HG02852 (cell line): ENCODE results near the gene NOCT.
"Not testable (repeated sequence)": the region's sequence is repeated elsewhere in the genome, so short reads cannot be mapped to it uniquely, and the experiment has no call there.

Experiments
- ATAC-seq: cut with Tn5 transposase; IDR thresholded peaks from one replicate; pipeline ENCODE4 v1.9.1; 2021; ENCODE audit warnings: mild to moderate bottlenecking, moderate library complexity; ENCODE audit not compliant: unreplicated experiment

NOCT gene

GRCh38 chr4:139042981-139043460 lies 27.4 kb downstream of the NOCT start:
- no peak for ATAC-seq

- ATAC-seq, result no peak
Measured at GRCh38 chr4:139044291-139044690, 28.7 kb downstream of the NOCT start.

- no peak for ATAC-seq
Measured at GRCh38 chr4:139048026-139048425, 32.4 kb downstream of the NOCT start.

GRCh38 chr4:139050446-139050845 lies 34.9 kb downstream of the NOCT start:
- no peak for ATAC-seq

GRCh38 chr4:139053909-139054308 lies 38.3 kb downstream of the NOCT start:
- no peak for ATAC-seq

- no peak for ATAC-seq
Measured at GRCh38 chr4:139054791-139055505, 39.4 kb downstream of the NOCT start.

GRCh38 chr4:139059026-139059425 lies 43.4 kb downstream of the NOCT start:
- not testable (repeated sequence) for ATAC-seq

- ATAC-seq, result no peak
Measured at GRCh38 chr4:139060591-139060990, 45.0 kb downstream of the NOCT start.

GRCh38 chr4:139076016-139076744 lies 60.6 kb downstream of the NOCT start:
- ATAC-seq, result no peak

- ATAC-seq, result no peak
Measured at GRCh38 chr4:139077567-139078355, 62.2 kb downstream of the NOCT start.

GRCh38 chr4:139078926-139079325 lies 63.3 kb downstream of the NOCT start:
- no peak for ATAC-seq

- ATAC-seq, result peak; percentile 82
Measured at GRCh38 chr4:139082750-139083606, 67.4 kb downstream of the NOCT start.

- ATAC-seq, result peak; percentile 30
Measured at GRCh38 chr4:139083607-139083955, 68.0 kb downstream of the NOCT start.

GRCh38 chr4:139083956-139084803 lies 68.6 kb downstream of the NOCT start:
- peak; percentile 54 for ATAC-seq

- ATAC-seq, result no peak
Measured at GRCh38 chr4:139084804-139085093, 69.2 kb downstream of the NOCT start.

- ATAC-seq, result no peak
Measured at GRCh38 chr4:139085141-139085540, 69.6 kb downstream of the NOCT start.

- ATAC-seq, result no peak
Measured at GRCh38 chr4:139092271-139092670, 76.7 kb downstream of the NOCT start.
